IMR-90 (cell line): ENCODE measurements around the gene LHPP. TPM values are rescaled to one million over a fixed set of nuclear protein-coding genes. Genes with fewer than 3 reads are reported as not detected.

ENCODE experiments used
- ATAC-seq: fragments of 200-7000 bp; cut with Tn5 transposase; 2 replicates; pipeline ENCODE4 v1.9.1; 2020; ENCODE audit warnings: low read depth, mild to moderate bottlenecking, moderate library complexity
- BruUV-seq: library from RNA; stranded (reverse); fragments of 400-500 nt; replicated peaks from 2 replicates; lab custom pipeline; 2021; lab: Mats Ljungman, UMichigan
- CTCF ChIA-PET: fragments of 300-600 bp; formaldehyde crosslinking; extraction: SDS; loops from one replicate; lab custom pipeline; 2021; ENCODE audit warnings: antibody characterized with exemption; lab: Yijun Ruan, JAX
- POLR2A ChIA-PET: fragments of 300-600 bp; sonication (Branson Sonifier 250); formaldehyde crosslinking; loops from one replicate; lab custom pipeline; 2022; ENCODE audit warnings: antibody characterized with exemption; ENCODE audit not compliant: unreplicated experiment; lab: Charles Lee
- DNase-seq: peaks from one replicate; pipeline ENCODE4 v3.0.0; 2013
- H2AFZ ChIP-seq: replicated peaks from 2 replicates; pipeline ENCODE3; 2013; ENCODE audit warnings: low read length, mild to moderate bottlenecking; ENCODE audit not compliant: poor library complexity
- H2AK5ac ChIP-seq: 2 replicates; pipeline ENCODE4 v1.6.1; 2013; ENCODE audit warnings: low read depth, low read length, inconsistent platforms
- H2AK9ac ChIP-seq: replicated peaks from 2 replicates; pipeline ENCODE3; 2013; ENCODE audit warnings: mild to moderate bottlenecking, low read depth, low read length, moderate library complexity; ENCODE audit not compliant: poor library complexity
- H2BK120ac ChIP-seq: 2 replicates; pipeline ENCODE4 v1.6.1; 2013; ENCODE audit warnings: low read depth, low read length, inconsistent platforms
- H2BK15ac ChIP-seq: 3 replicates; pipeline ENCODE4 v1.6.1; 2013; ENCODE audit warnings: low read depth, low read length, inconsistent platforms
- H2BK20ac ChIP-seq: 2 replicates; pipeline ENCODE4 v1.6.1; 2013; ENCODE audit warnings: low read depth, mild to moderate bottlenecking, inconsistent platforms, low read length, moderate library complexity
- H2BK5ac ChIP-seq: 2 replicates; pipeline ENCODE4 v1.6.1; 2013; ENCODE audit warnings: mild to moderate bottlenecking, low read depth, low read length, inconsistent platforms; ENCODE audit not compliant: poor library complexity, severe bottlenecking
- H3K14ac ChIP-seq: replicated peaks from 2 replicates; pipeline ENCODE4 v1.6.1; 2013; ENCODE audit warnings: low read depth, low read length, inconsistent platforms
- H3K18ac ChIP-seq: 2 replicates; pipeline ENCODE4 v1.6.1; 2013; ENCODE audit warnings: low read depth, low read length, control low read depth
- H3K23ac ChIP-seq: 2 replicates; pipeline ENCODE4 v1.6.1; 2013; ENCODE audit warnings: low read depth, low read length, inconsistent platforms
- H3K27ac ChIP-seq: 2 replicates; pipeline ENCODE4 v1.5.1; 2013; ENCODE audit warnings: mild to moderate bottlenecking, control low read depth, low read length; ENCODE audit not compliant: insufficient read depth
- H3K27me3 ChIP-seq: 2 replicates; pipeline ENCODE4 v1.6.1; 2013; ENCODE audit warnings: low read length; ENCODE audit not compliant: control insufficient read depth, insufficient read depth
- H3K36me3 ChIP-seq: 2 replicates; pipeline ENCODE4 v1.6.1; 2013; ENCODE audit warnings: low read length, mixed read lengths; ENCODE audit not compliant: control insufficient read depth, insufficient read depth
- H3K4ac ChIP-seq: 2 replicates; pipeline ENCODE4 v1.6.1; 2013; ENCODE audit warnings: low read depth, low read length, inconsistent platforms
- H3K4me1 ChIP-seq: 2 replicates; pipeline ENCODE4 v1.6.1; 2013; ENCODE audit warnings: low read length, mixed read lengths; ENCODE audit not compliant: control insufficient read depth, insufficient read depth
- H3K4me2 ChIP-seq: 2 replicates; pipeline ENCODE4 v1.6.1; 2013; ENCODE audit warnings: low read depth, mild to moderate bottlenecking, control low read depth, low read length, moderate library complexity
- H3K4me3 ChIP-seq: 2 replicates; pipeline ENCODE4 v1.5.1; 2013; ENCODE audit warnings: low read depth, mild to moderate bottlenecking, control low read depth, low read length, moderate library complexity; ENCODE audit not compliant: insufficient read depth
- H3K56ac ChIP-seq: 2 replicates; pipeline ENCODE4 v1.6.1; 2013; ENCODE audit warnings: low read length, inconsistent platforms; ENCODE audit not compliant: insufficient read depth; ENCODE audit errors: extremely low read depth
- H3K79me1 ChIP-seq, 2 experiments: 2 replicates each; pipeline ENCODE4 v1.6.1; 2013; ENCODE audit warnings: low read length in 2 of 2, inconsistent platforms in 1 of 2, low read depth in 1 of 2
- H3K9ac ChIP-seq: 2 replicates; pipeline ENCODE4 v1.6.1; 2013; ENCODE audit warnings: low read depth, low read length, control low read depth
- H3K9me1 ChIP-seq: 2 replicates; pipeline ENCODE4 v1.6.1; 2013; ENCODE audit warnings: low read length, inconsistent platforms; ENCODE audit not compliant: insufficient read depth
- H3K9me3 ChIP-seq: 2 replicates; pipeline ENCODE4 v1.6.1; 2013; ENCODE audit warnings: low read length; ENCODE audit not compliant: control insufficient read depth, insufficient read depth
- H4K20me1 ChIP-seq: 2 replicates; pipeline ENCODE4 v1.6.1; 2013; ENCODE audit warnings: low read length, inconsistent platforms; ENCODE audit not compliant: insufficient read depth
- H4K5ac ChIP-seq: 2 replicates; pipeline ENCODE4 v1.6.1; 2013; ENCODE audit warnings: mild to moderate bottlenecking, low read depth, low read length, control low read depth
- H4K8ac ChIP-seq, 2 experiments: 2 replicates each; pipeline ENCODE4 v1.6.1; 2013; ENCODE audit warnings: low read depth in 2 of 2, low read length in 2 of 2, control low read depth in 1 of 2, inconsistent platforms in 1 of 2
- H4K91ac ChIP-seq: 2 replicates; pipeline ENCODE4 v1.6.1; 2013; ENCODE audit warnings: low read depth, low read length, inconsistent platforms; ENCODE audit not compliant: insufficient read depth
- BHLHE40 ChIP-seq: fragments of 150-350 bp; IDR thresholded peaks from 2 replicates; pipeline ENCODE4 v1.6.1; 2016; ENCODE audit warnings: mild to moderate bottlenecking, low read depth, low read length
- CEBPB ChIP-seq: IDR thresholded peaks from 2 replicates; pipeline ENCODE4 v1.6.1; 2012; ENCODE audit warnings: low read depth, low read length, improper control_type of control experiment
- CHD1 ChIP-seq: IDR thresholded peaks from 2 replicates; pipeline ENCODE4 v1.6.1; 2012; ENCODE audit warnings: low read depth, low read length, improper control_type of control experiment
- FOS ChIP-seq: fragments of 150-350 bp; IDR thresholded peaks from 2 replicates; pipeline ENCODE4 v1.6.1; 2016; ENCODE audit warnings: low read depth, low read length
- MAFK ChIP-seq: IDR thresholded peaks from 2 replicates; pipeline ENCODE4 v1.6.1; 2012; ENCODE audit warnings: low read depth, low read length, improper control_type of control experiment
- MAZ ChIP-seq: IDR thresholded peaks from 2 replicates; pipeline ENCODE4 v1.6.1; 2012; ENCODE audit warnings: low read depth, mild to moderate bottlenecking, low read length, improper control_type of control experiment, moderate library complexity, borderline replicate concordance
- MXI1 ChIP-seq: IDR thresholded peaks from 2 replicates; pipeline ENCODE4 v1.6.1; 2012; ENCODE audit warnings: low read depth, mild to moderate bottlenecking, low read length, moderate library complexity, borderline replicate concordance
- NFE2L2 ChIP-seq: fragments of 150-350 bp; IDR thresholded peaks from 2 replicates; pipeline ENCODE4 v1.6.1; 2016; ENCODE audit warnings: low read depth, mild to moderate bottlenecking, low read length
- POLR2A ChIP-seq: IDR thresholded peaks from 2 replicates; pipeline ENCODE4 v1.6.1; 2012; ENCODE audit warnings: mild to moderate bottlenecking, low read depth, low read length
- RAD21 ChIP-seq: IDR thresholded peaks from 2 replicates; pipeline ENCODE4 v1.6.1; 2012; ENCODE audit warnings: low read length, improper control_type of control experiment
- RCOR1 ChIP-seq: IDR thresholded peaks from 2 replicates; pipeline ENCODE4 v1.6.1; 2012; ENCODE audit warnings: mild to moderate bottlenecking, low read length, improper control_type of control experiment; ENCODE audit not compliant: insufficient replicate concordance
- SMC3 ChIP-seq: fragments of 150-350 bp; IDR thresholded peaks from 2 replicates; pipeline ENCODE4 v1.6.1; 2016; ENCODE audit warnings: low read depth, mild to moderate bottlenecking, antibody characterized with exemption, low read length, moderate library complexity
- WGBS, 2 experiments: methylation state at CpG; one replicate each; pipeline versions ENCODE4 v1.1.5 to v1.1.7; 2013; ENCODE audit warnings: missing lambda C conversion rate in 2 of 2; ENCODE audit not compliant: insufficient read length in 1 of 2; ENCODE audit errors: extremely low coverage in 2 of 2; 5-methylcytosine and 5-hydroxymethylcytosine counted together
- dilution Hi-C: fragments of 300-500 bp; cut with HindIII; formaldehyde crosslinking; loops from one replicate; pipeline ENCODE4 v1.14.3; 2018; ENCODE audit warnings: low sequenced_read_pairs; ENCODE audit not compliant: unreplicated experiment
- in situ Hi-C: fragments of 300-500 bp; cut with MboI; formaldehyde crosslinking; loops from 3 replicates; pipeline ENCODE4 v1.14.3; 2019; ENCODE audit warnings: low sequenced_read_pairs, inconsistent platforms, mixed read lengths
- intact Hi-C: fragments of 100-400 bp; cut with micrococcal nuclease; formaldehyde crosslinking; loops from 2 replicates; pipeline ENCODE4 v1.10.0; 2022
- polyA plus RNA-seq, 3 experiments: library from polyadenylated mRNA; depleted of rRNA; stranded (reverse); fragments of >200 nt; gene quantifications; 2 replicates each; pipeline ENCODE4 v1.2.3, GENCODE V29; 2012; ENCODE audit warnings: low replicate concordance in 1 of 3
- total RNA-seq: library from RNA; depleted of rRNA; stranded (reverse); fragments of >200 nt; gene quantifications from 2 replicates; pipeline ENCODE4 v1.2.3, GENCODE V29; 2012
- TF ChIP-seq, protein P1 (sequence below): fragments of 150-350 bp; IDR thresholded peaks from 2 replicates; pipeline ENCODE4 v1.6.1; 2017; ENCODE audit warnings: mild to moderate bottlenecking, antibody characterized with exemption, low read length, low read depth
- TF ChIP-seq, protein P2 (sequence below): fragments of 150-350 bp; IDR thresholded peaks from 2 replicates; pipeline ENCODE4 v1.6.1; 2016; ENCODE audit warnings: low read depth, mild to moderate bottlenecking, low read length, moderate library complexity, borderline replicate concordance
- TF ChIP-seq, protein P3 (sequence below): conservative IDR thresholded peaks from 2 replicates; pipeline ENCODE4 v1.5.1; 2012; ENCODE audit warnings: mild to moderate bottlenecking, low read depth, low read length, improper control_type of control experiment

Gene LHPP
- total and polyA plus RNA-seq, 2 of the 4 experiments (the other 2 are of a cell fraction) = 2.7 to 8.3 TPM

DNA sequence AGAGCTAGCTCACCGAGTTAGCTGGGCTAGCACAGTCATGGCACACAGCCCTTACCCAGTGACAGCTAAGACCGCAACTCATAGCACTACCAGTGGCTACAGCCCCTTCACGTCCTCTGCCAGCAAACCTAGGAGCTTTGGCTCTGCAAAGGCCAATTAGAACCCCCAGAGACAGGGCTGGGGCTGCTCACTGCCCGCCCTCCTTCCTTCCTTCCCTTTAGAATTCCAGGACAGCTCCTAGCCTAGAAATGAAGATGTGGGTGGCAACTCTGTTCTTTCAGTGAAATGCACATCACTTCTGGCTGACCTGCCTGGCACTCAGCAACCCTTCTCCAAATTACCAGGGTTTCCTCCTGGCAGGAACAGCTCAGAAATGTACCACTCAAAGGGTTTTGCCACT lies 182.6 kb downstream of the LHPP start:
- Histone ChIP-seq H3K9ac (no peak overlapping the region), H3K23ac (no peak overlapping the region), H2BK20ac (no peak overlapping the region), H2BK120ac (no peak overlapping the region), H2AFZ (no peak overlapping the region), H3K27ac (no peak overlapping the region), H2BK15ac (no peak overlapping the region), H3K9me1 (peaks cover 33% of the 10 kb centered on the region), H3K4me1 (peaks cover 32% of the 10 kb centered on the region), H4K8ac (no peak overlapping the region), H3K79me1 (peaks cover 11 to 39% of the 10 kb centered on the region in 2 experiments; a peak in 3 of 4 replicates), H3K18ac (no peak overlapping the region), H2AK5ac (no peak overlapping the region), H3K4me3 (no peak overlapping the region), H4K20me1 (no peaks in the 10 kb centered on the region; the same call in 1 of the 2 replicates), H3K27me3 (no peaks in the 10 kb centered on the region), H4K91ac (no peak overlapping the region), H3K14ac (no peak overlapping the region), H3K4me2 (no peak overlapping the region), H2BK5ac (no peak overlapping the region), H2AK9ac (no peak overlapping the region), H3K56ac (no peak overlapping the region), H3K36me3 (no peaks in the 10 kb centered on the region), H3K9me3 (no peaks in the 10 kb centered on the region), H4K5ac (no peak overlapping the region), H3K4ac (no peak overlapping the region)
- TF ChIP-seq RCOR1 = no peak
- no peak for TF ChIP-seq BHLHE40
- TF ChIP-seq POLR2A = no peak
- TF ChIP-seq CHD1 = no peak
- TF ChIP-seq, protein P1, sequence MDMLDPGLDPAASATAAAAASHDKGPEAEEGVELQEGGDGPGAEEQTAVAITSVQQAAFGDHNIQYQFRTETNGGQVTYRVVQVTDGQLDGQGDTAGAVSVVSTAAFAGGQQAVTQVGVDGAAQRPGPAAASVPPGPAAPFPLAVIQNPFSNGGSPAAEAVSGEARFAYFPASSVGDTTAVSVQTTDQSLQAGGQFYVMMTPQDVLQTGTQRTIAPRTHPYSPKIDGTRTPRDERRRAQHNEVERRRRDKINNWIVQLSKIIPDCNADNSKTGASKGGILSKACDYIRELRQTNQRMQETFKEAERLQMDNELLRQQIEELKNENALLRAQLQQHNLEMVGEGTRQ = no peak
- no peak for TF ChIP-seq FOS
- no peak for TF ChIP-seq RAD21
- no peak for TF ChIP-seq CEBPB
- TF ChIP-seq, protein P2, sequence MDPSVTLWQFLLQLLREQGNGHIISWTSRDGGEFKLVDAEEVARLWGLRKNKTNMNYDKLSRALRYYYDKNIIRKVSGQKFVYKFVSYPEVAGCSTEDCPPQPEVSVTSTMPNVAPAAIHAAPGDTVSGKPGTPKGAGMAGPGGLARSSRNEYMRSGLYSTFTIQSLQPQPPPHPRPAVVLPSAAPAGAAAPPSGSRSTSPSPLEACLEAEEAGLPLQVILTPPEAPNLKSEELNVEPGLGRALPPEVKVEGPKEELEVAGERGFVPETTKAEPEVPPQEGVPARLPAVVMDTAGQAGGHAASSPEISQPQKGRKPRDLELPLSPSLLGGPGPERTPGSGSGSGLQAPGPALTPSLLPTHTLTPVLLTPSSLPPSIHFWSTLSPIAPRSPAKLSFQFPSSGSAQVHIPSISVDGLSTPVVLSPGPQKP = no peak
- TF ChIP-seq MAFK = no peak
- no peak for TF ChIP-seq MAZ
- no peak for TF ChIP-seq MXI1
- no peak for TF ChIP-seq NFE2L2
- TF ChIP-seq, protein P3, sequence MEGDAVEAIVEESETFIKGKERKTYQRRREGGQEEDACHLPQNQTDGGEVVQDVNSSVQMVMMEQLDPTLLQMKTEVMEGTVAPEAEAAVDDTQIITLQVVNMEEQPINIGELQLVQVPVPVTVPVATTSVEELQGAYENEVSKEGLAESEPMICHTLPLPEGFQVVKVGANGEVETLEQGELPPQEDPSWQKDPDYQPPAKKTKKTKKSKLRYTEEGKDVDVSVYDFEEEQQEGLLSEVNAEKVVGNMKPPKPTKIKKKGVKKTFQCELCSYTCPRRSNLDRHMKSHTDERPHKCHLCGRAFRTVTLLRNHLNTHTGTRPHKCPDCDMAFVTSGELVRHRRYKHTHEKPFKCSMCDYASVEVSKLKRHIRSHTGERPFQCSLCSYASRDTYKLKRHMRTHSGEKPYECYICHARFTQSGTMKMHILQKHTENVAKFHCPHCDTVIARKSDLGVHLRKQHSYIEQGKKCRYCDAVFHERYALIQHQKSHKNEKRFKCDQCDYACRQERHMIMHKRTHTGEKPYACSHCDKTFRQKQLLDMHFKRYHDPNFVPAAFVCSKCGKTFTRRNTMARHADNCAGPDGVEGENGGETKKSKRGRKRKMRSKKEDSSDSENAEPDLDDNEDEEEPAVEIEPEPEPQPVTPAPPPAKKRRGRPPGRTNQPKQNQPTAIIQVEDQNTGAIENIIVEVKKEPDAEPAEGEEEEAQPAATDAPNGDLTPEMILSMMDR = no peak
- TF ChIP-seq SMC3 = no peak
- WGBS, 2 experiments = no CpG with 5 or more reads among the region's 4 CpGs
- BruUV-seq = no TSS peak
- intact Hi-C loops (no loop called here), dilution Hi-C loops (no loop called here), in situ Hi-C loops (no loop called here)
- DNase-seq (no peak), ATAC-seq (no peak)
- ChIA-PET CTCF (no interaction called here), POLR2A (no interaction called here)
